Rectal smooth muscle tissue (tissue), 1 donor: Measurements from ENCODE around the gene MRPL44.

Experiments
- H3K27ac ChIP-seq: one replicate; pipeline ENCODE4 v1.7.0; 2013; ENCODE audit warnings: low read depth, low read length, inconsistent platforms
- H3K27me3 ChIP-seq: one replicate; pipeline ENCODE4 v1.7.0; 2013; ENCODE audit warnings: low read length; ENCODE audit not compliant: control insufficient read depth, insufficient read depth
- H3K36me3 ChIP-seq: one replicate; pipeline ENCODE4 v1.7.0; 2013; ENCODE audit warnings: low read length; ENCODE audit not compliant: control insufficient read depth, insufficient read depth
- H3K4me1 ChIP-seq: one replicate; pipeline ENCODE4 v1.7.0; 2013; ENCODE audit warnings: low read length; ENCODE audit not compliant: control insufficient read depth, insufficient read depth
- H3K4me3 ChIP-seq: one replicate; pipeline ENCODE4 v1.7.0; 2013; ENCODE audit warnings: low read length
- H3K9ac ChIP-seq: one replicate; pipeline ENCODE4 v1.7.0; 2013; ENCODE audit warnings: low read length

The MRPL44 gene

DNA sequence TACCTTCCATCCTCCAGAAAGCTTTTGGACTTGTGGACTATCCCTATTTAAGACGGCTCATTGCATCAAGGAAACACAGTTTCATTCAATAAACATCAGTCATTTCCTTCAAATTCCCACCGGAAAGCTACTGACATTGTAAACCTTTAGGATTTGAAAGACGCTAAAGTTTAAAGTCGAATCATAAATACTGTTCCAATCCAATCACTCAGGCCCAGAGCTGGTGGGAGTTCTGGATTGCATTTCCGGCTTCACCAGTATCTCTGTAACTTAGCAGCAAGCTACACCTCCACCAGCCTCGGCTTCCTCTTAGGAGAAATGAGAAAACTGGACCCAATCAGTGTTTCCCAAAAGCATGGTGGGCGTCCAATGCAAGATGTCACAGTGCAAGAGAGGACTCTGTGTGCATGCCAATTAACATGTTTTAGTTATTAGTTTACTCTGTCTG, 13.7 kb upstream of the MRPL44 start:
- no peaks in the 10 kb centered on the region for H3K4me1 ChIP-seq
- H3K27ac ChIP-seq: no peak overlapping the region
- H3K4me3 ChIP-seq: peak overlapping the region; percentile 89
- H3K36me3 ChIP-seq: no peaks in the 10 kb centered on the region
- H3K9ac ChIP-seq: no peak overlapping the region
- no peaks in the 10 kb centered on the region for H3K27me3 ChIP-seq

DNA sequence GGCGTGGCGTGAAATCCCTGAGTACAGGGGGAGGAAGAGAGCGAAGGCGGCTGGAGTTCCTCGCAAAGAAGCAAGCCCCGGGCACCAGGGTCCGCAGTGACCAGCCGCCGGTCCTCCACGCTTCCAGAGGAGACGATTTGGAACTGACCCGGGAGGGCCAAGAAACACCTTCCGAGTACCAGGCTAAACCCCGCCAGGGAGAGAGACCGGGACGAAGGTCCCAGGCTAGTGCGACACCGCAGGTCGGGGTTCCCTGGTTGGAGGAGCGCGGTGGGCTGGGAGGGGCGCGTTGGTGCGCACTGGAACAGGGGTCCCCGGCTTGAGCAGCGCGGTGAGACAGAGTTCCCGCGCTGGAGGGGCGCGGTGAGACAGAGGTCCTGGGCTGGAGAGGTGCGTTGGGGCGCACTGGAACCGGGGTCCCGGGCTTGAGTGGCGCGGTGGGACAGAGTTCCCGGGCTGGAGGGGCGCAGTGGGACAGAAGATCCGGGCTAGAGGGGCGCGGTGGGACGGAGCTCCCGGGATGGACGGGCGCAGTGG, 13.0 kb upstream of the MRPL44 start:
- no peaks in the 10 kb centered on the region for H3K27me3 ChIP-seq
- no peaks in the 10 kb centered on the region for H3K4me1 ChIP-seq
- peak overlapping the region; percentile 80 for H3K27ac ChIP-seq
- peak overlapping the region; percentile 82 for H3K9ac ChIP-seq
- H3K4me3 ChIP-seq: peak overlapping the region; percentile 89
- no peaks in the 10 kb centered on the region for H3K36me3 ChIP-seq

GRCh38 chr2:223944703-223945531, 12.3 kb upstream of the MRPL44 start, which contains the start of gene WDFY1:
WDFY1 (minus strand) TSS chr2:223945335; CDS start chr2:223945284, 51 bp downstream.
- H3K36me3 ChIP-seq: no peaks in the 10 kb centered on the region
- no peaks in the 10 kb centered on the region for H3K4me1 ChIP-seq
- peak within 1 kb of the TSS; percentile 82 for H3K9ac ChIP-seq
- peak within 1 kb of the TSS; percentile 80 for H3K27ac ChIP-seq
- no peaks in the 10 kb centered on the region for H3K27me3 ChIP-seq
- H3K4me3 ChIP-seq: peak within 1 kb of the TSS; percentile 89

DNA sequence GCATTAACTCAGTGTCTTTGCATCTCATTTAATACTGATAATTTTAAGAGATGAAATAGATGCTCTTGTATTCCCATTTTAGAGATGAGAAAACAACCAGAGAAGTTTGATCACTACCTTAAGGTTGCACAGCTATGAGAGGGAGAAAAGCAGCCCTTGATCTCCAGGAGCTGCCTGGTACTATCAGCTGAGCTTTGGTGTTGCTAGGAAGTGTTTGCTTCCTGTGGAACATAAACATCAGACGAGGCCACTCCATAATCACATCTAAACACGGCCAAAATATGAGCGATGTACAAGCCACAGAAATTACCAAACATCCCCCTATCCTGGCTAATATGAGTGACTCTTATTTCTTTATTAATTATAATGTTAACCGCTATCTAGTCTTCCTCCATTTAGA, 11.5 kb upstream of the MRPL44 start:
- H3K4me3 ChIP-seq: peak overlapping the region; percentile 89

DNA sequence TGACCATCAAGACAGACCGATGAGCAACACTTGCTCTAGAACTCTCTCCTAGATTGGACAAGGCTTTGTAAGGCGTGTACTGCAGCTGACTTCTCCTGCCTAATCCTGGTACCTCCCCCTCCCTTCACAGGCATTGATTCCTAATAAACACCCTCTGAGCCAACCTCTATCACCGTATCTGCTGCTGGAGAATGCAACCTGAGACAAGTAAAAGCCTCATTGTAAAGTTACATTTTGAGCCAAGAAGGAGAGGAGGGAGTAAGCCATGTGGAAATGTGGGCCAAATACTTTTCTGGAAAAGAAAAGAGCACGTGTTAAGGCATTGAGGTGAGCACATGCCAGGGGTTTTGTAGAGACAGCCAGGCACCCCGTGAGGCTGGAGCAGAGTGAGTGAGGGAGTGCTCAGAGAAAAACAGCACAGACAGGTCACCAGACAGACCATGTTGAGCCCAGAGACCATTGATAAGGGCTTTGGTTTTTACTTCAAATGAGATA, 9.5 kb upstream of the MRPL44 start:
- Histone ChIP-seq H3K27ac (no peak overlapping the region), H3K4me1 (no peaks in the 10 kb centered on the region), H3K27me3 (no peaks in the 10 kb centered on the region), H3K9ac (no peak overlapping the region), H3K36me3 (no peaks in the 10 kb centered on the region), H3K4me3 (no peak overlapping the region)

More for the DNA sequence above, 11.5 kb upstream of the MRPL44 start:
- H3K9ac ChIP-seq: no peak overlapping the region
- H3K4me1 ChIP-seq: no peaks in the 10 kb centered on the region
- H3K27ac ChIP-seq: no peak overlapping the region
- H3K36me3 ChIP-seq: no peaks in the 10 kb centered on the region
- H3K27me3 ChIP-seq: no peaks in the 10 kb centered on the region

GRCh38 chr2:223949241-223949840, 7.9 kb upstream of the MRPL44 start:
- Histone ChIP-seq H3K4me3 (no peak overlapping the region), H3K4me1 (no peaks in the 10 kb centered on the region), H3K27ac (no peak overlapping the region), H3K36me3 (no peaks in the 10 kb centered on the region), H3K9ac (no peak overlapping the region), H3K27me3 (no peaks in the 10 kb centered on the region)

DNA sequence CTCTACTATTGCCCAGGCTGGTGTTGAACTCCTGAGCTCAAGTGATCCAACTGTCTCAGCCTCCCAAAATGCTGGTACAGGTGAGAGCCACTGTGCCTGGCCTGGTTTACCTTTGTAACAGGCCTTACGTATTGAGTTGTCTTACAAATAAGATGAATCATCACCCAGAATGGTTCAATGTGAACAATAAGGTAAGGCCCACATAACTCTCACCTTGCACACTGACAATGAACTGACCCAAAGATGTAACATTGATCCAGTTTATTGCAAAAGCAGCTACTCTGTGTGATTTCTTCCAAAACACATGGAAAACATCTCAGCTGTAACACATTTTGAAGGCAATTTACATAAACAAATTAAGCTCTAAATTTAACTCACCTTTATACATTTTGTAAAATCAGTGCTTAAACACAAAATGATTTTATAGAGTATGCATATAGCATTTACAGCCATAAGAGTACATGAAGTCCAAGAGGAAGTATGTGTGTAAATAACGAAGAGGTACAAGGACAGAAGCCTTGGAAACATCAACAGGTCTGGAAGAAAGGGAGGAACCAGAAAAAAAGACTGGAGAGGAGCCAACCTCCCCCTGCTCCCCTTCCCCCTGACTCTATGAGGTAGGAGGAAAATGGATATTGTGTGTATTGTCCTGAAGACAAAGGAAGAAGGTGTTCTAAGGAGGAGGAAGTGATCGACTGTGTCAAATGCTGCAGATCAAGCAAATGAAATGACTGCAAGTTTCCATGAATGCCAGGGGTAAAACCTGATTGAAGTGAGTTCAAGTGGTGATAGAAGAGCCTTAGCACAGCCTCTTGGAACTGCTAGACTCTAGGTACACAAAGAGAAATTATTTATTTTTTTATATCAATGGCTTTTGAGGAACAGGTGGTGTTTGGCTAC, 6.6 kb upstream of the MRPL44 start:
- Histone ChIP-seq H3K9ac (no peak overlapping the region), H3K27ac (no peak overlapping the region), H3K36me3 (no peaks in the 10 kb centered on the region), H3K4me1 (no peaks in the 10 kb centered on the region), H3K4me3 (no peak overlapping the region), H3K27me3 (no peaks in the 10 kb centered on the region)

DNA sequence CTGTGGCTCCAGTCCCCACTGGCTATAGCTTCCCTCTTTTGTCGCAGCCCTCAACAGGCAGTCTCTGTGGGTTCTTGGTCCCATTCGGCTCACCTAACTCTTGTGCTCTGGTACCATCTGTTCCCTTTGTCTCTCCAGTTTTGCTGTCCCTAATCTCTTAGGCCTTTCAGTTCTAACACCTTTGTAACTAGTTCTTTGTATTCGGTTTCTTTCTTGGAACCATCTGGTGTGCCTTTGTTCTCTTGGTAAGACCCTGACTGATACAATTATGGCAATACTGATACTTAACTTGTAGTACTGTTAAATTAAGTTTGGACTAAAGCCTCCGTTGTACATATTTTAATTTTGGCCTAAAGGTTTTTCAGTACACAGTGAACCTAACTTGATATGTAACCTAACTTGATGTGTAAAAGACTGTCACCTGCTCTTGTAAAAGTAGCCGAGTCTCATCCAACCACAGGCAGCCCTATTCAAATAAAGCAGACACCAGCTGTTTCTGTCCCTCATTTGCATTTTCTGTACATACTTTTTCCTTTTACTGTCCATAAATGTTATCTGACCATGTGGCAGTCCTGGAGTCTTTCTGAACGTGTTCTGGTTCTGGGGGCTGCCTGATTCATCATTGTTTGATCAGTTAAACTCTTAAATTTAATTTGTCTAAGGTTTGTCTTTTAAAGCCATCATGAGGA, 4.8 kb upstream of the MRPL44 start:
- H3K27ac ChIP-seq: no peak overlapping the region

GRCh38 chr2:223954401-223954800, 2.9 kb upstream of the MRPL44 start:
- no peak overlapping the region for H3K27ac ChIP-seq

More for the DNA sequence above, 4.8 kb upstream of the MRPL44 start:
- H3K27me3 ChIP-seq: no peaks in the 10 kb centered on the region
- H3K36me3 ChIP-seq: no peaks in the 10 kb centered on the region
- H3K9ac ChIP-seq: no peak overlapping the region
- H3K4me1 ChIP-seq: peaks cover 4% of the 10 kb centered on the region
- H3K4me3 ChIP-seq: no peak overlapping the region

GRCh38 chr2:223956300-223956699, 963 bp upstream of the MRPL44 start:
- H3K27me3 ChIP-seq: no peaks in the 10 kb centered on the region
- no peak overlapping the region for H3K9ac ChIP-seq
- H3K4me3 ChIP-seq: no peak overlapping the region
- H3K4me1 ChIP-seq: peaks cover 24% of the 10 kb centered on the region
- H3K27ac ChIP-seq: peak overlapping the region; percentile 64
- H3K36me3 ChIP-seq: no peaks in the 10 kb centered on the region

More at GRCh38 chr2:223954401-223954800, 2.9 kb upstream of the MRPL44 start:
- Histone ChIP-seq H3K4me3 (no peak overlapping the region), H3K4me1 (peaks cover 10% of the 10 kb centered on the region), H3K36me3 (no peaks in the 10 kb centered on the region), H3K27me3 (no peaks in the 10 kb centered on the region), H3K9ac (no peak overlapping the region)

DNA sequence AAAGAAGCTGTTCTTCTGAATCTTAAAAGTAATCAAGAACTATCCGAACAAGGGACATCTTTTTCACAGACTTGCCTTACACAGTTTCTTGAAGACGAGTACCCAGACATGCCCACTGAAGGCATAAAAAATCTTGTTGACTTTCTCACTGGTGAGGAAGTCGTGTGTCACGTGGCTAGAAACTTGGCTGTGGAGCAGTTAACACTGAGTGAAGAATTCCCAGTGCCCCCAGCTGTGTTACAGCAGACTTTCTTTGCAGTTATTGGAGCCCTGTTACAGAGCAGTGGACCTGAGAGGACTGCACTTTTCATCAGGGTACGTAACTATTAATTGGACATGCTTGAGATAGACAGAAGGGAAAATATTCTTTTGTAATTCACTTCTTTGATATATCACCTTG, 2.4 kb downstream of the MRPL44 start:
- H3K4me3 ChIP-seq: no peak overlapping the region
- no peak overlapping the region for H3K27ac ChIP-seq
- peaks cover 28% of the 10 kb centered on the region for H3K4me1 ChIP-seq
- no peaks in the 10 kb centered on the region for H3K36me3 ChIP-seq
- no peak overlapping the region for H3K9ac ChIP-seq
- no peaks in the 10 kb centered on the region for H3K27me3 ChIP-seq
